NCI-H2227 treated with DMSO at 0.1 percent for 48 hours (cell line): ENCODE measurements around the gene TUG1.

Experiments used
- DNase-seq: peaks from one replicate; lab custom pipeline; 2025; lab: John Stamatoyannopoulos, UW

TUG1 gene

DNA sequence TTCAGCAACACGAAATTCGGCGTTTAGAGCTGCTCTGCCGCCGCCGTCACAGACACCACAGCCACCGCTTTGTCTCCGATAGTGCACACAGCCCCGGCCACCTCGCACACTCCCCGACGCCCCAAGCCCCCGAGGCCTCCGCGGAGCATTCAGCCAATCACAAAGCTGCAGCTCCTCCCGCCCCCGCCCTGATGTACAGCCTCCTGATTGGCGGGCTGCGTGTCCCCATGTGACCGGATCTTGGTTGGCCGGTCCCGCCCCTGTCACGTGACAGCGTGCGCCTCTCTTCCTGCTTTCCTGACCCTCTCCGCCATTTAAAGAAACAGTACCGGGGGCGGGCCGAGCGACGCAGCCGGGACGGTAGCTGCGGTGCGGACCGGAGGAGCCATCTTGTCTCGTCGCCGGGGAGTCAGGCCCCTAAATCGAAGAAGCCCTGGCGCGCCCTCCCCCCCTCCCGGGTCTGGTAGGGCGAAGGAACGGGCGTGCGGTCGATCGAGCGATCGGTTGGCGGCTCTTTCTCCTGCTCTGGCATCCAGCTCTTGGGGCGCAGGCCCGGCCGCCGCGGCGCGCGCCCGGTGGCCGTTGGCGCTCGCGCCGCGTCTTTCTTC, at the start of gene TUG1:
TSS of gene TUG1 (plus strand) at position 342 of the 608 bp plus-strand sequence.
- DNase-seq = peak; percentile 87

DNA sequence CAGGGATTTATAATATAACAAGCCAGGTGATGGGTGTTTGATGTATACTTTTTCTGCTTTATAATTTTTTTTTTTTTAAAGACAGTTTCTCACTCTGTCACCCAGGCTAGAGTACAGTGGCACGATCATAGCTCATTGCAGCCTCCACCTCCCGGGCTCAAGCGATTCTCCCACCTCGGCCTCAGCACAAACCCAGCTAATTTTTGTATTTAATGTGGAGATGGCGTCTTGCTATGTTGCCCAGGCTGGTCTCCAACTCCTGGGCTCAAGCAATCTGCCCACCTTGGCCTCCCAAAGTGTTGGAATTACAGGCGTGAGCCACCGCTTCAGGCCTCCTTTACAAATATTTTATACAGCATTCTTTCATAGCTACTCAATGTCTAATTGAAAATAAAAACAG, 49.1 kb upstream of the TUG1 start:
- DNase-seq = no peak

DNA sequence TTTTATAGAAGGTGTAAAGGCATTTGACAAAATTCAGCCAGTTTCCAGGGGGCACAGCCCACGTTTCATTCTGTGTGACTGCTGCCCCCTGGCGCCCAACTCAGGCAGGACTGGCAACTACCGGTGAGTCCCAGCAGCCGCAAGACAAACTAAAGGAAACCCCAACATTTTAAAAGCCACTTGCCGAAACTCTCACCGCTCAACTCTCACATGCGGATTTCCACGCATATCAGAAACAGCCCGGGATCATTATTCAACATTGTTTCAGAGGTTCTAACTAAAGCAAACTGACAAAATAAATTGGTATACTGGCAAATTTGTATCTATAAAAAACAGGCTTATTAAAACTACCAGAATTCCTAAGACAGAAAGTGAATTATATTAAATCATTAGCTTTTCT, 48.7 kb upstream of the TUG1 start:
- peak; percentile 50 for DNase-seq

DNA sequence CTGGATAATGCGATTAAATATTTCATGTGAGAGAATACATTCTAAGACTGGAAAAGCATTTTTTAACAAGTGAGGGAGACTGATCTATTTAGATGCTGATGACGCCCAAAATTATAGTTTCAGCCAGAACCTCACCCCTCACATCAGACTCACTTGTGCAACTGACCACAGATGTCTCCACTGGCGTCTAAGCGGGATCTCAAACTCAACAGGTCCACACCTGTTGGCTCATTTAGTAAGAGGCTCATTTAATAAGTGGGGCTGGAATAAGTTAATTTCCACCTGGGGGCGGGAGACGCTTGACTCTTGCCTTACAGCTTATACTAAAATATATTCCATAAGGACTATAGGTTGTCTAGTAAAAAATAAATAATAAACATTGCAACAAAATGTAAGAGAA, 48.0 kb upstream of the TUG1 start:
- DNase-seq = no peak

DNA sequence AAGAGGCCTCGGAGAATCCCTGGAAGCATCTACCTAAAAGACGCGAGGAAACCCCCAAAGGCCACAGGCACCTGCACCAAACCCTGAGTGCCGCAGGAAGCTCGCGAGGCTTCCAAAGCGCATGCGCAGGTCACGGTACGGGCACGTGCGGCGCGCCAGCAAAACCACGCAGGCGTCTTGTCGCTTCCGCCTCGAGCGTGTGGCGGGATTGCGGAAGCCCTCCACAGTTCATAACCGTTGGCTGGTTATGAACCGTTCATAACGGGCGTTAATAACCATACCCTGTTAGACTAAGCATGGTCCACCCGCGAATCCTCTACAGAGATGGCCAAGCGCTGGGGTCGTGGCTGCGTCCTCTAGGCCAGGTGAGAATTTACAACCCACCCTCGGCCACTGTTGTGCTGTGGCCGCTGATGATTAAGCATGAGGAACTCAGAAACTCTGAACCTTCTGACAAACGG, 46.9 kb upstream of the TUG1 start:
- peak; percentile 18 for DNase-seq

DNA sequence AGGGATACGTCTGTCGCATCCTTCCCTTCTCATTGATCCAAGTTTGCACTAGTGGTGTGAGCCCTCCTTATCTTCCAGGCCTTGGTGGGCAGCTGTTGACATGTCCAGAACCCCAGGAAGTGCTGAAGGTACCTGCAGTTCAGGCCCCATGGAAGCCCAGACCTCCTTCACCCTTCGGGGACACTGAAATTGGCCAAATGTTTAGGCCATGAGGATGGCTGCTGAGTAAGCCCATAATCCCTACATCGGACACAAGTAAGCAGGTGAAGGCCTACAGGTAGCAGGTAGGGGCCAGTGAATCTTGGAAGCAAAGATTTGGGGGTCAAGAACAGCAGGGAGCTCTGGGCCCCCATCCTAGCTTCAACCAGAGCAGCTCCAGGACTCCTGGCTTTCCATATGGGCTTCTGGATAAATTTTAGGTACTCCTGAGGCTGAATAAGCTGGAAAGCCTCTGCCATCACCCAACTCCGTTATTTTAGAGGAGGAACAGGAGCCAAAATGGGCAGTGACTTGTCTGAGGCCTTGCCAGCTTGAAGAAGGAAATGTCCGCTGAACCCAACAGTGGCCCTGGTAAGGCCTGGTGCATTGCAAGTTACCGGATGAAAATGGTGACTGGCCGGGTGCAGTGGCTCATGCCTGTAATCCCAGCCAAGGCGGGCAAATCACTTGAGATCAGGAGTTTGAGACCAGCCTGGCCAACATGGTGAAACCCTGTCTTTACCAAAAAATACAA, 45.7 kb upstream of the TUG1 start:
- no peak for DNase-seq

DNA sequence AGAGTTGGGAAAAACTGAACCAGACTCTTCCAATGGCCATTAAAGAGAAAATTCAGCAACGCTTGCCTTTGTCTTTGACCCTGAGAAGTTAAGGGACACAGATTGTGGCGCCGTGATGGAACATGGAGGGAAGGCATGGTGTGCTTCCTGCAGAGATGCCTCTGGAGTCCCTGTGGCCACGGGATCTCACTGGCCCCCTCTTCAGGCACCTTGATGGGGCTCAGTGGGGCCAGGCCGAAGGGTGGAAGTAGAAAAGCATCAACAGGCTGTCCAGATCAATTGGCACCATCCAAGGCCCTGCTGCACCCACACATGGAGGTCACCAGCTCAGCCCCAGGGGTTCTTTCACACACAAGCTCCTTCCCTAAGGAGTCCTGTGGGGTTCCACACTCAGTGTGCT, 43.4 kb upstream of the TUG1 start:
- no peak for DNase-seq

DNA sequence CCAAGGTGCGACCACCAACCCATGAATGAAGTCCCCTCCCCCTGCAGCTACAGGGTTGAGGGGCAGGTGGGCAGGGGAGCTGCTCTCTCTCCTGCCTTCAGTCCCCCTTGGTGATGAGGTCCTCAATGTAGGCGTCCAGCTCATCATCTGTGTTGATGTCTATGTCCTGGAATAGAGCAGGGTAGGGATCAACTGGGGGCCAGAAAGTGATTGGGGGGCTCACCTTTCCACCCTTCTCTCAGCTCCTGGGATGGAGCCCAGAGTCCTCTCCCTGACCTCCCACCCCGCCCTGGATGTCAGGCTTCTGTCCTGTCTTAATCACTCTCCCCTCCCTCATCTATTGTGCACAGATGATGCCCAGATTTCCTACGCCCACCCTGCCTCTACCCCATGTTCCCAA, 42.4 kb upstream of the TUG1 start:
- DNase-seq = no peak

DNA sequence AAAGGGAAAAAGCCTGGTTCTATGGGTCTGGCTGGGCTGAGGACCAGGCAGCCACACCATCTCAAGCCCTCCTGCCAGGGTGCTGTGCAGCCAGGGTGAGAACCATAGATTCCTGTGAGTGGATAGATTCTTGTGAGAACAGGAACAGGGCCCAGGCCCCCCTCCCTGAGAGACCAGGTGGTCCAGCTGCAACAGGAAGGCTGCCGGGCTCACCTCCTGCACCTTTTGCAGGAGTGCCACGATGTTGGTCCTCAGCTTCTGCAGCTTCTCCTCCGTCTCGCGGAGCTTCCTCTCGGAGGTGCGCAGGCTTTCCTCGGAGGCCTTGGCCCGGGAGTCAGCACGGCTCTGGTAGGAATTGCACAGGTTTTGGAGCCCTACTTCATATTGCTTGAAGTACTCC, 41.3 kb upstream of the TUG1 start:
- no peak for DNase-seq

DNA sequence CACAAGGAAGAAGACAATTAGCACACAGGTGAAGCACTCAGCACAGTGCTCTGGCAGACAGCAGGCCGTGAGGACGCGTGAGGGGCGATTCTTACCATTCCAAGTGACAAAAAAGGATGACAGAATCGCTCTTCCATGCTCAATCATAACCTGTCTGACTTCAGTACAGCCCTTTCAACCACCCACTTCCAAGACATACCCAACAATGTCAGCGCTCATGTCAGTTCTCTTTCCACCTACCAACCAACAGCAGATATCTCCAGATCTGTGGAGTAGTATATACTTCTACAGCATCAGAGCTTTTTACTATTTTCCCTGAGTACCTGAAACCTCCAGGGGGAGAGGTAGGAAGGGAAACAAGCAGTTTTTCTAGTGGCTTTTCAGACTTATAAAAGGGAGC, 40.7 kb upstream of the TUG1 start:
- no peak for DNase-seq

DNA sequence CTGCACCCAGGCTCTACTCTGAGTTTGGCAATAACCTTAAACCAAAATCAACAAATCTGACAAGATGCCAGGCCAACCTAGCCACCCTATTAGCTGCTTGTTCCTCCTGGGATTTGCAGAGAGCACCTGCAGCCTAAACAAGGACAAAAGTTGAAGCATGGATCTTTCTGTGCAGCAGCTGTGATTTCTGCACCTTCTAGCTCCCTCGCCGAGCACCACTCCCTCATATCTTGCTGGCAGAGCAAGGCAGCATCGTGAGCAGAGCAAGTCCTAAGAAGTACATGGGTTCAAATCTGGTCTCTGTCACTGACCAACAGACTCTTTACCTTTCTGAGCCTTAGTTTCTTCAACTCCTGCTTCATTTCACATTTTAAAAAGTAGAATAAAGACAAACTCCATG, 38.8 kb upstream of the TUG1 start:
- DNase-seq = no peak

DNA sequence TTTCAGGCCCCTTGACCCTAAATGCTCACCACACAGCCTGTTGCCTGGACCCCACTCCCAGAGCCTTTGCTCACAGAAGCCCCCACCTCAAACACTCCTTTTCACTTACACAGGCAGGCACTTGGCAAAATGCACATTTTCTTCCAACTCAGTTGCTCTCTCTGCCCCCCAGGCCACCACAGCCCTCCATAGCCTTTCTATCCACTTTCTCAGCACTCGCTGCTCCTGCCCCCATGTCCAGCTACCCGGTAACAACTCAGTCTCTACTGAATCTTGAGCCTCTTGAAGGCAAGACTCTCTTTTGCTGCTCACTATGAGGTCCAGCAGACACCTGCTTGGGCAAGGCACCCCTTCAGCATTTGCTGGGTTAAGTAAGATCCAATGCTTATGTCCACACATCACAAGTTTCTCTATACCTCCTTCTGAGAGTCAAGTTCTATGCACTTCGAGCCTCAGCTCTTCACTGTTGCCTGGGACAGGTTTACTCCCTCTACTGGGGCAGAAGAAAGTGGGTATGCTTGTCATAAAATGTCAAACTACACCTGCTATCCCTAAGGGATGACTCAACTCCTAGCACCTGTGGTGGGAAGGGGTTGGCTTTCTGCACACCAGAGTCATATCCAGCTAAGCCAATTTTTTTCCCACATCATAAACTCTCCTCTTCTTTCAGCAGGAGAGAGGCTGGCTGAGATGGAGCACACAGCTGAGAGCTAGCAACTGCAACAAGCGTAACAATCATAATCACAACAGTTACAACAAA, 37.3 kb upstream of the TUG1 start:
- no peak for DNase-seq

DNA sequence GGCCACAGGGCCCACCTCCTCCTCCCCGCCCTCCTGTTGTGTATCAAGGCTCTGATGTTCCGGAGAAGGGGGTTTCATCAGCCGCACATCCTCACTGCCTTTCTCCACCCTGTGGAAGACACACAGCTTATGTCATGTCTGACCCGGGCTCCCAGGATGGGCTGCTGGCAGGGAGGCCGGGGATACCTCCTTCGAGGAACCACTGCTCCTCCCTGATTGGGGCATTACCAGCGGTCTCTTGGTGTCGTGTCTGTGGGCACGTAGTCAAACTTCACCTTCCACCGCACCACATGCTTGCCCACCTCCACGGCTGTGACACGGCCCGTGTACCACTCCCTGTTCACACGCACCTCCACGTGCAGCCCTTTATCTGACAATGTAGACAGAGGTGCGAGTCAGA, 36.4 kb upstream of the TUG1 start:
- no peak for DNase-seq

DNA sequence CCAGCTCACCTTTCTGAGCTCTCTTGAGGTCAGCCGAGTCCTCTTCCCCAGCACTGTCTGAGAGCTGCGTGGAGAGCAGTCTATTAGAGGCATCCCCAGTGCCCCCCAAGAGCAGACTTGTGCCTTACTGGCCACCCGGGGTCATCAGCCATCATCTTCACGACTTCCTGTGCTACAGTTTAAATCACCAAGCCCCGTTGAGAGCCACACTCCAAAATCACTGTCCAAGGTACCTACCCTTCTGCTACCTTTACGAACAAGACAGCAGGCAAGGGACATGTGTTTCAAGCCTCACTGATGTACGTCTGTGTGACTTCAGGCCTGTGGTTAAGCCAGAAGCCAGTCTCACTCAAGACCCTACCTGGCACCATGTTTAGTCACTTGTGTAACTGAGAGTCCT, 35.6 kb upstream of the TUG1 start:
- no peak for DNase-seq

DNA sequence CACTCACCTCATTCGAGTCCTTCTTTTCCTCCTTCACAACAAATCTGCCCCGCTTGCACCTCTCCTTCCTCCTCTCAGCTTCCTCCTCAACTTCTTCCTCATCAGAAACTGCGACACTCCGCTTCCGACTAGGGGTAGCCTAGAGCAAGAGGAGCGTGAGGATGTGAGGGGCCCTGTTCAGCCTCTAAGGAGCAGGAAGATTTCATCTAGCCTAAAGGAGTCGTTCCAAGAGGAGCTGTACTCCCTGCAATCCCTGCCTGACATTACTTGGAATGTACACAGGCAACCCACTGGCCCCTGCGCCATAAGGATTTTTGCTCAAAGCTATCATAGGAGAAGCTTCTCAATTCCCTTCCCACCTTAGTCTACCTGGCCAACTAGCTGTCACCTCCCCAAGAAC, 35.0 kb upstream of the TUG1 start:
- no peak for DNase-seq

DNA sequence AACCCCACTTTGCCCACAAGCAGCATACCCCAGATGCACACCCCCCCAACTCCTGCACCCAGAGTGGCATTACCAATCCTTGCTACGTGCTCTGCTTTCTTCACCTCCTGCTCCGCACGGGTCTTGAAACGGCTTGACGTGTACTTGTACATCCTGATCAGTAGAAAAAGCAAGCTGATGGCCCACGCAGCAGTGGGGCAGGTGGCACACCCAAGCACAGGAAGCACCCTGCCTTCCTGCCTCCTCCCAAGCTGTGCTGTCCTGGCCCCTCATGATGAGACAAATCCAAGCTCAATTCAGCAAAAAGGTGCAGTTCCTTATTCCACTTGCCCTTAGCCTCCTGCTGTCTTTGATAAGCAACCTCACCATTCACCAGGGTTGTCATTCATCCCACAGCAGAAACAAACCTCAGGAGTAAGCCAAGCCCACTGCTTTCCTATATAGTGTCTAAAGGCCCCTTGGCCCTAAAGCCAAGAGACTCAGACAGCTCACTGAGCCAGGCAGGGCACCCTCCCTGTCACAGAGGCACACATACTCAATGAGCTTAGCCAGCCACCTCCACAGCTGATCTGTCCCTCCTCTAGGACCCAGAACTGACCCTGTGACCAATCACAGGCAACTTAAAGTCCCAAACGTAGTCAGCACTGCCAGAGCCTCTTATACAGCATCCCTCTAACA, 28.2 kb upstream of the TUG1 start:
- no peak for DNase-seq

DNA sequence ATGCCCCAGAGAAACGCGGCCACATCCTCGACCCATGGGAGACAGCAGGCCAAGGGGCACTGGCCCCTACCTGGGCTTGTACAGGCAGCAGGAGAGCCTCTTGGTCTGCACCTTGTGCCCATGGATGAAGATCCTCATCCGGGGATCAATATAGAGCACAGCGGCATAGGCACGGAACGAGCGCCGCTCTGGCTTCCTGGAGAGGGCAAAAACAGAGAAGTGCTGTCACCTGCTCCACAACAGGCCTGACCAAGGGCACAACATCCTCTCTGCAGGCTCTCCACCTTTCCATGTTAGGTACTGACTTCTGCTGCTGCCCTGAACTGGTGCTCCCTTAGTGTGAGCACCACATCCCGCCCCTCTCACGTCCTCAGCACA, 27.7 kb upstream of the TUG1 start:
- DNase-seq = no peak

DNA sequence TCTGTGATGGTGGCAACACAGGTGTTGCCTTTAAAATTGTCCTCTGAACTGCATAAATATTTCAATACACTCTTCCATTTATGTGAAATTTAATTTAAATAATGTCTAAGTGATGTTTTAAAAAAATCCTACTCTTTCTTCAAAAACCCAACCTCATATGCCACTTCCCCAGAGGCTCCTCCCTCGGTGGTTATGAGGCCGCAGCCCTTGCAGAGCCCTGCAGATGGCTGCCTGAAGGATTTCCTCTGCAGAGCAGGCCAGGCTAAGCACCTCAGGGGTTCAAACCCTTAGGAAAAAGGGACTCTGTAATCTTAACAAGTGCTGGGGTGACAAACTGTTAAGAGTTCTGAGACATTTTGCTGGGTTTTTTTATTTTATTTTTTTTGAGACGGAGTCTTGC, 25.7 kb upstream of the TUG1 start:
- DNase-seq = no peak

DNA sequence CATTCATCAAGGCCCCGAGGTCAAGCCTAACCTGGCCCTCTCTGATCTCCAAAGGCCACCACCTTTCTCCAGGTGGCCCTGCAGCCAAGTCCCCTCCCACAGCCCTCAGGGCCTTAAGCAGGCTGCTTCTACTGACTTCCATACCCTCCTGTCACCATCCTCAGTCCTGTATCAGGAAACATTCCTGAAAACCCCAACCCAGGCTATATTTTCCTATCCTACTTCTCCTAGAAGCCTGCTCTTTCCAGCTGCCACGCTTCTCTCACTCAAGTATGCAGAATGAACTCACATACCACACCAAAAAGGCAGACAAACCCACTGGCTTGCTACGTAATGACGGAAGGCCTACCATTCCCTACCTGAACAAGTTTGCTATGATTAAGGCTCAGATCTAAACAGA, 24.1 kb upstream of the TUG1 start:
- no peak for DNase-seq

DNA sequence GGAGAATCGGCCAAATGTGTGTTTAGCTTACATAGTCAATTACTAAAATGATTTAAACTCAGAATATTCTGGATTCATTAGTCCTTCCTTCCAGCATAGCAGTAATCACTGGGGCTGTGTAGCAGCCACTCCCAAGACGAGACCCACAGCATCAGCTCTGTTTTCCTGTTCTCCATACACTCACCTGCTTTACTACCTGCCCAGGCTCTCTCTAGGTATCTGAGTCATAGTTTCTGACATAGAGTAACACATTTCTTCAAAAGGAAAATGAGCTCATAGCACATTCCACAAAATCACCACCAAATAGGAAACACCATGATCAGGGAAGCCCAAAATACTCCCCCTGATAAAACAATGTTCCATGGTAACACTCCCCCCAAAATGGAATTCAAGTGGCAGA, 23.4 kb upstream of the TUG1 start:
- no peak for DNase-seq

DNA sequence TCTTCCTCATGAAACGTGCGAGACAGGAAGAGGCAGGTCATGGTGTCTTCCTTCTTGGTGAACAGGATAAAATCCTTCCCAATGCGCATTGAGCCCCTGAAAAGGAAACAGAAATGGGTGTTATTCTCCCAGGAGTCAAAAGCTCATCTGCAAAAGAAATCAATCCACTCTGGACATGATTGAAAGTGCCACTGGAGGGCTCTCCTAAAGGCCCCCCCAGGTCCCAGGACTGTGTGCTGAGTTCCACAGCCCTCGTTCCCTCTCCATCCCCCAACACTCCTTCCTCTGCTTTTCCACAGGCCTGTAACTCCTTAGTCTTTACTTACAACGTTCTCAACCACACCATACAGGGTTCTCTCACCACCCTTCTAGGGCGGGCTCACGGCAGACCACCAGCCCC, 22.7 kb upstream of the TUG1 start:
- no peak for DNase-seq

DNA sequence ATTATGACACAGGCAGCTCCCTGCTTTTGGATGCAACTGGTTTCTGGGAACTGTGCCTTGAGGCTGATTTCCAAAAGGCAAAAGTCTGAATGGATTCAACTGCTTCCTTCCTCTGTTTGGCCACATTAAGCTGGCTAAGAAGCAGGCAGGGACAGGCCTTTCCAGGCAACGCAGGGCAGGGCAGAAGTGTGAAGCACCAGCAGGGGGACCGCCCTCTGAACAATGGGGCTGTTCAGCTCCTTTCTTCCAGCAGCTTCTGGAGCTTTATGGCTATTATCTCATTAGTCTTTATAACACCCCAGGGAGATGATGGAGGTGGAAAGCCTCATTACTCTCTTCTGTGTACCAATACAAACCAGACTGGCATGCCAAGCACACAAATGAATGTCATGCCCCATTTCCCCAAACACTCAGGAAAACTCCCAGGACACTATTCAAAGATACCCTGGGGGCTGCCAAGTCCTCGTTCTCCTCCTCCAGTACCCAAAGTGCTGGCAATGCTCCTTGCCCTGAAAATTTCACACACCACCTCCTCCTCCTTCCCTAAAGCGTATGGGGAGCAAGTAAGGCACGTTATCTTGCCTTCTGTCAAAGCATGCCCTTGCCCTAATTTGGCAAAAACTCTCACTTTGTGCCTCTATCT, 21.8 kb upstream of the TUG1 start:
- peak; percentile 11 for DNase-seq
